SW480 (cell line): ENCODE measurements around the gene SMCO1.
"Not testable (repeated sequence)": the region's sequence is repeated elsewhere in the genome, so short reads cannot be mapped to it uniquely, and the experiment has no call there.

ENCODE experiments used
- DNase-seq: peaks from one replicate; pipeline ENCODE4 v3.0.0-alpha.2; 2016; ENCODE audit warnings: low spot score

The SMCO1 gene

DNA sequence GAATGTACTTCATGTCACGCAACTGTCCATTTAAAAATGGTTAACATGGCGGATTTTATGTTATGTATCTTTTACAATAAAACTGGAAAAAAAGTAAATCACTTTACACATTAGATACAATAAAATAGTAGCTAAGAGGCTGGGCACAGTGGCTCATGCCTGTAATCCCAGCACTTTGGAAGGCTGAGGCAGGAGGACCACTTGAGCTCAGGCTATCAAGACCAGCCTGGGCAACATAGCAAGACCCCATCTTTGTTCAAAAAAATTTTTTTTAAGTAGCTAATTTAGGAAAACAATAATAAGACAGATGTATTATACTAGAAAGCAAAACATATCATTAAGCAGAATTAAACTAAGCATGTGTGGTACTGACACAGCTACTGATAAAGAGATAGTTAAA is 23.1 kb downstream of the SMCO1 start:
- DNase-seq: no peak

DNA sequence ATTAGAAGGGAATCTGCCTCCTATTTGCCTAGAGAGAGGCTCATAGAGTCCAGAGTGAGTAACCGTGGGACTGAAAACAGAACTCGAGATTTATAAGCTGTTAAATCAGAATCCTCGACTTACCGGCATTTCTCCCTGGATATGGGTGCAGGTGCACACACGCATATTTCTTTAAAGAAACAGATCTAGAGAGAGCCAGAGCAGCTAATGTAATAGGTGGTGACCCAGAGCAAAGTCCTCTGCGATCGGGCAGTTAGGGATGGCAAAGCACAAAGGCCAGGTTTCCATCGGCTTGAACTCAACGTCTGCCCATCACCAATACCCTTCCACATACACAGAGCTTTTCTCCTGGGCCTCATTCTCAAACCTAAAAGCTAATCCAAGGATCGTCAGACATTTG is 25.4 kb downstream of the SMCO1 start:
- no peak for DNase-seq

DNA sequence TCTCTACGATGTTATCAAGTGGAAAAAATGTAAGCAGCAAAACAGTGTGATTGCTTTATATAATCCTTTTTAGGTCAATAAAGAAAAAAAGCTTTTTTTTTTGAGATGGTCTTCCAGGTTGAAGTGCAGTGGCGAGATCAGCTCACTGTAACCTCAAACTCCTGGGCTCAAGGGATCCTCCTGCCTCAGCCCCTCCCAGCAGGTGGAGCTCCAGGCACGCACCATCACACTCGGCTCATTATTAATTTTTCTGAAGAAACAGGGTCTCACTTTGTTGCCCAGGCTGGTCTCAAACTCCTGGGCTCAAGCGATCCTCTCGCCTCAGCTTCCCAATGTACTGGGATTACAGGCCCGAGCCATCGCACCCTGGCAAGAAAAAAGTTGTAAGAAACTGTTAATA is 28.9 kb downstream of the SMCO1 start:
- DNase-seq: no peak

DNA sequence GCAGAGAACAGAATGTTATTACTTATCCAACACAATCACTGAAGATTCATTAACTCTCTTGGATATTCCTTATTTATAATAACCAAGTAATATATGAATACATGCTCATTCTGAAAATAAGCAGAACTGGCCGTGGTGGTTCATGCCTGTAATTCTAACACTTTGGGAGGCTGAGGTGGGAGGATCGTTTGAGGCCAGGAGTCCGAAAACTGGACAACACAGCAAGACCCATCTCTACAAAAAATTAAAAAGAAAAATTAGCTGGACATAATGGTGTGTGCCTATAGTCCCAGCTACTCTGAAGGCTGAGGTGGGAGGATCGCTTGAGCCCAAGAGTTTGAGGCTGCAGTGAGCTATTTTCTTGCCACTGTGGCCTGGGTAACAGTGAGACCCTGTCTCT is 37.5 kb downstream of the SMCO1 start:
- no peak for DNase-seq

DNA sequence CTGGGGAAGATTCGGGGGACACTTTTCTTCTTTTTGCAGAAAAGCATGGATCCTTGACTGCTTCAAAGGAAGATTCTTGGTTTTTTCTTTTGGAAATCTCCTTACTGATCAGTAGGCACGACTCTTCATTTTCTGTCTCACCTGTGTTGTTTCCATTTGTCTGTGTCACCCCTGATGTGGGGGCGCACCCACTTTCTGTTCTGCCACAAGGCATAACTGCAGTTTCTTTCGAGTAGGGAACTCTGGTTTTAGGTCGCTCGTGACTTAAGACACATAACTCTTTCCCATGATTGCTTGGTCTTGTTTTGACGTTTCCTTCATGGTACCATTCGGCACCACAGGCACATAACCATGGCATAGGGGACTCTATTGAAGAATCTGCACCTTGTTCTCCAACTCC is 42.9 kb downstream of the SMCO1 start:
- DNase-seq: no peak

DNA sequence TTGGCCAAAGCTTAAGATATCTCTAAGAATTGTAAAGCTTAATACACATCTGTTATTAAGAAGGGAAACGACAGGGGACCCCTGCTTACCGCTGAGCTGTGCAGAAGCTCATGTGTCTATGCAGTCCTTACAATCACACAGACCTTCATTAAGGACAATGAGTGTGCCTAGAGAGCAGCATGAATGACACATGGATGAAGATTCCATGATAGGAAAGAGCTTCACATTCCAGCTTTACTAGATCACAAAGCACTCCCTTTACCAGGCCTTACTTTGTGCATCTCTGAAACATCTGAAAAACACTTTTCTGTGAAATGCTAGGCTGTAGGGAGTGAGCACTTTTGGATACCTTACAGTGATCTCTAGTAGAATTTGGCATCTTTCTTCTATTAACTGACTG is 43.6 kb downstream of the SMCO1 start:
- DNase-seq: peak; percentile 18

DNA sequence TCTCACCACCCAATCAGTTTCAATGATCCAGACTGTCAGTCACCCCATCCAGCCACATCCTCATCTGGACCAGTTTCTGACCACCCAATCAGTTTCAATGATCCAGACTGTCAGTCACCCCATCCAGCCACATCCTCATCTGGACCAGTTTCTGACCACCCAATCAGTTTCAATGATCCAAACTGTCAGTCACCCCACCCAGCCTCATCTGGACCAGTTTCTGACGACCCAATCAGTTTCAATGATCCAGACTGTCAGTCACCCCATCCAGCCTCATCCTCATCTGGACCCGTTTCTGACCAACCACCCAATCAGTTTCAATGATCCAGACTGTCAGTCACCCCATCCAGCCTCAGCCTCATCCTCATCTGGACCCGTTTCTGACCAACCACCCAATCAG is 45.0 kb downstream of the SMCO1 start:
- DNase-seq: not testable (repeated sequence)

DNA sequence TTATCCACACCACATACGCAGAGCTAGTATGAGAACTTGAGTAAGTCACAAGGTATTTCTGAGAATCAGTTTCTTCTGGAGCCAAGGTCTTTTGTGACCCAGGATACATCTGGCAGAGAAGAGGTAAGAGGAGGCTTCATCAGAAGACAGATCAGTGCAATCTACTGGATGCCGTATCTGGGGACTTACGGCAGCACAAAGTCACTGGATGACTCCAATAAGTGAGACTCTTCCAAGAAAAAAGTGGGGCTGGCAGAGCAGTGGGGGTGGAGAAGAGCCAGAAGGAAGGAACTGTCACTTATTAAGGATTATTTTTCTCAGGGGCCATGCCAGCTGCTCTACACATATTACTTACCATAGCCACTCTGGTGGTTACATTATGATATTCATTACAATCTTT is 51.3 kb downstream of the SMCO1 start:
- no peak for DNase-seq

DNA sequence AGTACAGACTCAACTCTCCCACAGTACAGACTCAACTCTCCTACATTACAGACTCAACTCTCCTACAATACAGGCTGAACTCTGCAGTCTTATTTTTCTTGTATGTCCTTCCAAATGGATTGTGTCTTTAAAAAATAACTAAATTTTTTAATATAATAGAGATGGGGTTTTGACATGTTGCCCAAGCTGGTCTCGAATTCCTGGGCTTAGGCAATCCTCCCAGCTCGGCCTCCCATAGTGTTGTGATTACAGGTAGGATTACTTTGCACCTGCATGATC is 51.7 kb downstream of the SMCO1 start:
- DNase-seq: no peak

DNA sequence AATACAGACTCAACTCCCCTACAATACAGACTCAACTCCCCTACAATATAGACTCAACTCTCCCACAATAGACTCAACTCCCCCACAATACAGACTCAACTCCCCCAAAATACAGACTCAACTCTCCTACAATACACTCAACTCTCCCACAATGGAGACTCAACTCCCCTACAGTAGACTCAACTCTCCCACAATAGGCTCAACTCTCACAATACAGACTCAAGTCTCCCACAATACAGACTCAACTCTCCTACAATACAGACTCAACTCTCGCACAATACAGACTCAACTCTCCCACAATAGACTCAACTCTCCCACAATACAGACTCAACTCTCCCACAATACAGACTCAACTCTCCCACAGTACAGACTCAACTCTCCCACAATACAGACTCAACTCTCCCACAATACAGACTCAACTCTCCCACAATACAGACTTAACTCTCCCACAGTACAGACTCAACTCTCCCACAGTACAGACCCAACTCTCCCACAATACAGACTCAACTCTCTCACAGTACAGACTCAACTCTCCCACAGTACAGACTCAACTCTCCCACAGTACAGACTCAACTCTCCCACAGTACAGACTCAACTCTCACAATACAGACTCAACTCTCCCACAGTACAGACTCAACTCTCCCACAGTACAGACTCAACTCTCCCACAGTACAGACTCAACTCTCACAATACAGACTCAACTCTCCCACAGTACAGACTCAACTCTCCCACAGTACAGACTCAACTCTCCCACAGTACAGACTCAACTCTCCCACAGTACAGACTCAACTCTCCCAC is 52.3 kb downstream of the SMCO1 start:
- DNase-seq: not testable (repeated sequence)

DNA sequence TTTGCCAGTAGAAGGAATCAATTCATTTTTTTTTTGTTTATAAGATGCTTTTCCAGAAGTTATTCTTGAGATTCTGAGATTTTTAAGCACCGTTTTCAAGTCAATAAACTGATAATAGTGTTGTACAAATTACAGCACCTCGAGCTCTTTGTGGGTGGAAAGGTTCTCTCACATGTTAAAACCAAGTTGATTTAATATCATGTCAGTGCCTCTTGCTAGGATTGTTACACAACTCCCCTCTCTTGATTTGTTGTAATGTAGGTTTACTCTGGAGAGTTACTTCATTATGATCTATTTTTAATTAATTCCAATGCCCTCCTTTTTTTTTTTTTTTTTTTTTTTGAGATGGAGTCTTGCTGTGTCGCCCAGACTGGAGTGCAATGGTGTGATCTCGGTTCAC is 57.1 kb downstream of the SMCO1 start:
- DNase-seq: no peak

DNA sequence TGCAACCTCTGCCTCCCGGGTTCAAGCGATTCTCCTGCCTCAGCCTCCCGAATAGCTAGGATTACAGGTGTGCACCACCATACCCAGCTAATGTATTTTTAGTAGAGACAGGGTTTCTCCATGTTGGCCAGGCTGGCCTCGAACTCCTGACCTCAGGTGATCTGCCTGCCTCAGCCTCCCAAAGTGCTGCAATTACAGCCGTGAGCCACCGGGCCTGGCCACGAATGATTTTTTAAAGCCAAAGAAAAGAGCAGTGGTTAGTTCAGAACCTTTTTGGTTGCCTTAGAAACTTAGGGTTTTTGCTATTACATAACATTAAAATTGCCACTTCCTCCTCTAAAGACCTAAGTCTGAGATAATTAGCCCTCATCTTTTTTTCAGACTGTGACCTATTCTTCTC is 57.7 kb downstream of the SMCO1 start:
- DNase-seq: not testable (repeated sequence)
